HG02571 (cell line): ENCODE data around the gene IQCM.
"Not testable (repeated sequence)": the region's sequence is repeated elsewhere in the genome, so short reads cannot be mapped to it uniquely, and the experiment has no call there.

Source experiments
- ATAC-seq: cut with Tn5 transposase; IDR thresholded peaks from one replicate; pipeline ENCODE4 v1.9.1; 2021; ENCODE audit warnings: mild to moderate bottlenecking, moderate library complexity; ENCODE audit not compliant: unreplicated experiment

The IQCM gene

DNA sequence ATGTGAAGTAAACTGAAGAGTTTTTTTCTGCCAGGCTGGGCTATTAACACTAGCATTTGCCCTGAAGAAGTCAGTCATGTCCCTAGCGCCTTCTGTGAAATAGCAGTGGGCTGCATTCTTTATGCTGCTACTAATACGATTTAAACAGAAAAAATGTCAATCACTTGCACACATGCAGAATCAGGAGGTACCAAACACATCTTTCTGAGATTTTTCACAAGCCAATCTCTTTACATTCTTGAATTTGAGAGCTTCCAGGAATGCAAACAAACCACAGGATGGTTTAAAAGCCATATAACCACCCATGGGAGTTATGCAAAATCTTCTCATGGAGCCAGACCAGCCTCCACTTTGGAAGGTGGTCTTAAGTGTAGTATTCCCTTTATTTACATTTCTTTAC, 220.1 kb downstream of the IQCM start:
- ATAC-seq, result no peak

DNA sequence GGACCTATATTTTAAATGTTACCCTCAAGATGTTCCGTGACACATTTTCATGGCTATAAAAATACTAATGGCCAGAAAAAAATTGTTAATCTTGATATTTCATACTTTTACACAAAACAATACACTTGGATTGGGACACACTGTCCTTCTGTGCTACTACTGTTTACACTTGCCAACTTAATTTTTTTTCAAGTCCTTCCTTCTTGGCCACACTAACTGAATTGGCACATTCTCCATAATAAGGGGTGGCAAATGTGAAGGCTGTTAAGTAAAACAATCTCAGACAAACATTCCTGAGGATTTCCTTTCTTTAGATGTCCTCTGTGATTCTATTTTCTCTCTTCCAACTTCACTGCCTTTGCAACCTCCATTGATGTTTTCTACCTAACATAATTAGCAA, 225.8 kb downstream of the IQCM start:
- no peak for ATAC-seq

DNA sequence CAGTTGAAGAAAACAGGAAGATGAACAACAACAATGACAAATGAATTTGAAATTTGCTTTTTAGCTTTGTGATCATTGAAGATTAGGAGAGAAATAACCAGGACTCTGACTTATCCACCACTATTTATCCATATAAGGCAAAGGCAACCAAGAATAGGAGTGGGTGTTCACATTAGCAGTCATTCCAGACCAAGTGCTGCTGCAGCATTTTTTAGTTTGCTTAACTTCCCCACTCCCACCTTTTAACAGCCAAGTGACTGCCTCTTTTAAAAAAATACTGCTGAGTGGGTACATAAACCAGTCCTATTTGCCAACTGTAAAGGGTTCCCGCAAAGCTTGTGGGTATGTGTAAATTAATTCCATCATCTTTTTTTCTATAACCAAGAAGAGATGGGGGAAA, 230.9 kb downstream of the IQCM start:
- no peak for ATAC-seq

DNA sequence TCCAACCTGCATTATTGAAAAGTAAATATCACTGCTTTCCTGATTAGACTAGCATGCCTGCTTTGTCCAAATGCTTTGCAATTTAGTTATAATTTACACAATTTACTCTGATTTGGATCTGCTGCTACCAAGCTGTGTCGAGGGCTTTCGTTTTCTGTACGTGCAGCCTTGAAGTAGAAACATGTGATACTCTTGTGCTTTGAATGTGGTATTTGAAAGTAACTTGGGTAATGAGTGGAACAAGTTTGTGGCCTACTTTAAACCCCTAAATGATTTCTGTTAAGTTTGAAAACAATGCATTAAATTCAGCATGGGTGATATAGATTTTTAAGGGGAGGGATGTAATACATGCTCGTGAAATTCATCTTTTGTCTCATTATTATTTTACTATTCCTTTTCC, 240.7 kb downstream of the IQCM start:
- ATAC-seq, result no peak

DNA sequence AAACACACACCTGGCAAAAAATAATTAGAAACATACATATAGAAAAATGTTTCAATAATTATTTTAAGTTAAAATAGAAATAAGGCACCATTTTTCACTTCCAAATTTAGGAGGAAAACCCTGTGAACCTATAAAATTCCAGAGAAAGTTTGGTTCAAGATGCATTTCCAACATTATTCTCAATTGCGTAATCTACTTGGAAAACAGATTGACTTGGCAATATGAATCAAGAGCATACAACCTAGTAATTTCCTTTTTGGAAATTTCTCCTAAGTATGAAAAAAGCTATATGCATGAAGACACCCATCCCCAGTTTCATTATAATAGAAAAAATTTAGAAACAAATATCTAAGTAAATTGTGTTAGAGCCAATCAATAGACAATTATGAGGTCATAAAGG, 242.9 kb downstream of the IQCM start:
- ATAC-seq, result no peak

DNA sequence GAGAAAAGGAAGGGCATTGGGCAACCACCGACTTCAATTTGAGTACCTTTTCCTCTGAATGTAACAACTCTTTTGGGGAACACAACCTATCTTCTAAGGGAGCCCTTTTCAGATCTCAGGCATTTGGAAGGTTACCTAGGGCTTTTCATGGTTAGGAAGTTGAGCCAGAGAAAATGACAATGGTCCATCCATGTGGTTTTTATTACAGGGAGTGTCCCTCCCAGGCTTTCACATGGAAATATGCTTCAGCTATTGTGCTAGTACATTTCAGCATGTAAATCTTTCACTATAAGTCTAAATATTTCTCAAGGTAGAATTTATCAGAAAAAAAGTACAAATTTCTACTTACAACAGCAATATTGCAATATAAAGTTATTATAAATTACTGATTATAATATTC, 259.8 kb downstream of the IQCM start:
- no peak for ATAC-seq

DNA sequence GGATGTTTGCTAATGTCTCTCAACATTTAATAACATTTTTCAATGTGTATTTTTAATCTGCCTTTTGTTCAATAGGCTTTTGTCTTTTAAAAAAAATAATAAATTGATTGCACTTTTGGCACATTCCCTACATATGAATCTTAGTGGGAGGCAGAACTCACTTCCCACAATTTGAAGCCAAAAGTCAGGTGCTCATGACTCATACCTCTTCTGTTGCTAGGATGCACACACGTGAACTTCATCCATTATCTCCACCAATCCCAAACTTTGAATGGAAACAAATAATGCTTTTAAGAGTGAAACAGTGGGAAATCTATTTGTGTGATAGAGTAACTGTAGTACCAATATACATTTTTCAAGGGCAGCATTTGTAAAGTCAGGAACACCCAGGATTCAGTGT, 260.5 kb downstream of the IQCM start:
- ATAC-seq, result no peak

DNA sequence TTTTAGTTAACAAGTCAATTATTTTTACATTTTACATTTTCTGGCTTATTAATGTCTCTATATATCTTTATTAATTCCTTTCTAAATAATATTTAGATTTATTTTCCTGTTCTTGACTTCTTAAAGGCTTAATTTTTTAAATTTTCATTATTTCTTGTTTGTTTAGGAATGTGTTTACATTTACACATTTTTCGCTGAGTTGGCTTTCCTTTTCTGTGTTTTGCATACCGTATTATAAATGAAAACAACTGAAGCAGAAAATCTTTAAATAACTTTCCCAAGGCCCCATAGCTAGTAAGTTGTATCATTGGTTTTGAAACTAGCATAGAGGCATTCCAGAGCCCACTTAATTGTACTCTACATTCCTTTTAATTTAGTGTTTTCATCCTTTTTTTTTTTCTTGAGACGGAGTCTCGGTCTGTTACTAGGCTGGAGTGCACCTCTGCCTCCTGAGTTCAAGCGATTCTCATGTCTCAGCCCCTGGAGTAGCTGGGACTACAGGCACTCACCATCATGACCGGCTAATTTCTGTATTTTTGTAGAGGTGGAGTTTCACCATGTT, 261.6 kb downstream of the IQCM start:
- no peak for ATAC-seq

DNA sequence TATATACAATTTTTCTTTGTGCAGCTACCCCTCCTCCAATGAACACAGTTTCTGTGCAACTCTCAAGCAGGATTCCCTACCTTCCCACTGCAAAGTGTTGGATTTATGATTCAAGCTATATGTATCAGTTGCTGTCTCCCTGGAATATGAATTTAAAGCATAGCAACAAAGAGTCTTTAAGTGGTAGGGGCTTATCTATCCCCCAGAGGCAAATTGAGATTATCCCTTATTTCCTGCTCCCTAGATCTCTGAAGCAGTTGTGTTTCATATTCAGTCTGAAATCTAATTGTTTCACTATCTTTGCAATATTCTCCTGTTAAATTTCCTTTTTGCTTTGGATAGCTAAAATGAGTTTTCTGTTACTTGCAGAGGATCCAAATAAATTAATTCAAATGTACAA, 263.0 kb downstream of the IQCM start:
- no peak for ATAC-seq

DNA sequence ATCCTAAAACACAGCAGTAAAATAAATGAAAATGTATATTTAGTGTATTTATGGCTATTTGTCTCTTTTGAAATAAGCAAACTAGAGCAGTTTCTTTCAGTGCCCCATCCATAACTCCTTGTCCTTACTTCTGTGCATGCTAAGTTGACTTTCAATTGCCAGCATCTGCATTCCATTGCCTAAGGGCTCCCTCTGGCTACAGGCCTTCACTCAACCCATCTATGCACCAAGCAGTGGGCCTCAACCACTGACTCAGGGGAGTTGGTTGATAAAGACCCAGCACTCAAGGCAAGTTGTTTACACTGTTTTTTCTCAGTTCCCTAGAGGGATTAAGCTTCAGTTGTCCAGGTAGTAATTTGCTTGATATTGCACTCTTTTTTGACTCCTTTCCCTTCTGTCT, 265.7 kb downstream of the IQCM start:
- ATAC-seq, result no peak

DNA sequence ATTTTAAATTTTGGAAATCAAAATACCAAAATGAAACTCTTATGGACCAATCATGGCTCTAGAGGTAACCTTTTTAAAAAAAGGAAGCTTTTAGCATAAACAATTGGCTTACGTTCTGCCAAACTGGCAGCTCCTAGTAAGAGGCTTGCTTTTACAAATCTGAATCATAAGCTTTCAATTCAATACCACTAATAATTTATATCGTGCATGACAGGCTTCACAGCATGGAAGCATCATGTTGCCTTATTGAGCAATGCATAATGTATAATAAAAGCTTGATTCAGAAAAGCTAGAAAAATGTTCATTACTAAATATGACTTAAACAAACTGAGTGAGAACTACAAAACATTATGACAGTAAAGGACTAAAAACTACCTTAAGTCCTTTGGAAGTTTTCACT, 280.9 kb downstream of the IQCM start:
- no peak for ATAC-seq

DNA sequence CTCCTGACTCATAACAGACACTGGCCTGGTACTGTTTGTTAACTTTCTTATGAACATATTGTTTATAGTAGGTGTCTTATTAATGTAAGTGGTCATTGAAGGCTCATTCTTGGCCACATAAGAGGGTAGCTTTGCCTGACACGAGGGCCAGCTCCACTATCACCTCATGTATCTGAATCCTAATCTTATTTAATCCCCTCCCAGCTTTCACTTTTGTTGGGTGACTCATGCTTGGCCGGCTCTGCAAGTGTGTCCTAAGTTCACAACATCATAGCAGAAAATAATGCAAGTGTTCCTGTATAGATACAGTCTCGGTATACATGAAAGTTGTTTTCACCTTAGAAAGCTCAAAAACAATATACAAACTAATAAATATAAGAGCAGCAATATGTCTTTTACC, 283.8 kb downstream of the IQCM start:
- ATAC-seq, result no peak

DNA sequence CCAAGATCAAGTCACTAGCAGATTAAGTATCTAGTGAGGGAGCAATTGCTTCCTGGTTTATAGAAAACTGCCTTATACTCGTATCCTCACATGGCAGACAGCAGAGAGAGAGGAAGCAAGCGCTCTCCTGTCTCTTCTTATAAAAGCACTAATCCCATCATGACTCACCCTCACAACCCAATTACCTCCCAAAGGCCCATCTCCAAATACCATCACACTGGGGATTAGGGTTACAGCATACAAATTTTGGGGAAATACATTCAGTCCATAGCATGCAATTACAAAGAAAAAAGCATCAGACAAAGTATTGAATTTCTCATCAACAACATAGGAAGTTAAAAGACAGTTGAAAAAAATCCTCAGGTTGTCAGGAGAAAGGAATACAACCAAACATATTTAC, 292.6 kb downstream of the IQCM start:
- no peak for ATAC-seq

DNA sequence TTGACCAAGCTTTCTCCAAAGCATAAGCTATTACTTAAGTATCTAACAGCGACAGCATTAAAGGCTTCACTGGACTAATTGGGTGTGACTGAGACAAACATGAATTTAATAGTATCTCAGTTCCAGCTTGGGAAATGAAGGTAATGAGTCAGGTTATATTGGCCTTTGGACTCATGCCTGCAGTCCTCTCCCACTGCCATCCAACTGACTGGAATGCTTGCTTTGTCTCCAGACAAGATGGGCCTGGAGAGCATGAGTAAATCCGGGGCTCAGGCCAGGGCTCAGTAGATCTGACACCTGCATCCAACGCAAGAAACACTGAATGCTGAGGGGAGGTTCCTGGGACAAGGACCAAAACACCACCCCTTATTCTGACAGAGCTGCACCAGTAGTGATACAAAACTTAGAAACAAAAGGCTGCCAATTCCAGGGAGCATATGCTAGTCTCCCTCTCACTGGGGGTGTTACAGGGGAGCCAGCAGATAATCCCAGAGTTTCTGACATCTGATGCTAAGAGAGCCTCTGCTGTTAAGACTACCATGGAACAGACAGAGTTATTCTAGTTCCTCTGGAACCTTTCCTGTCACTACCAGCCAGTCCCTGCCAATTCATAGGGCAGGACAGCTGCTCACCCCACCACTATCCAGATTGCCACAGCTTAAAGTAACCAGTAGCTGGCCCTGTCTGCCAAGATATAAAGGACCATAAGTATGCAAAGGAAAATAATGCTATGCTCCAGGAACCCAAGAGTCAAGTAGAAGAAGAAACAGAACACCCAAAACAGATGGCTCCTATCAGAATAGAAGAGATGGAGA, 293.8 kb downstream of the IQCM start:
- ATAC-seq, result no peak

DNA sequence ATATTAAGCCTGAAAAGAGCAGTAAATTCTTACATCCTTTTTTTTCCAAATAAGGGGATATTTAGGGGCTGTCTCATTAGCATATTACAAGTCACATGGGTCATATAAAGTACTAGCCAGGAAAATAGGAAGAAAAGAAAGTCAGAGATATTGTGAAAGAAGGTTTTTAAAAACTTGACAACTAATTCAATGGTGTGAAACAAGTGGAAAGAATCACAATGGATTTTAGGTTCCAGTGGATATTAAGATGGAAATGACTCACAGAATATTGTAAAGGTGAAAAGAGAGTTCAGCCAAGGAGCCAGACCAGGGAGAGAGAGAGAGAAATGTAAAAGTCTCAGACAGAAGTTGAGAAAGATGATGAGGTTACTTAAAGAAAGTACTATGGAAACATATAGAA, 297.2 kb downstream of the IQCM start:
- ATAC-seq, result no peak

DNA sequence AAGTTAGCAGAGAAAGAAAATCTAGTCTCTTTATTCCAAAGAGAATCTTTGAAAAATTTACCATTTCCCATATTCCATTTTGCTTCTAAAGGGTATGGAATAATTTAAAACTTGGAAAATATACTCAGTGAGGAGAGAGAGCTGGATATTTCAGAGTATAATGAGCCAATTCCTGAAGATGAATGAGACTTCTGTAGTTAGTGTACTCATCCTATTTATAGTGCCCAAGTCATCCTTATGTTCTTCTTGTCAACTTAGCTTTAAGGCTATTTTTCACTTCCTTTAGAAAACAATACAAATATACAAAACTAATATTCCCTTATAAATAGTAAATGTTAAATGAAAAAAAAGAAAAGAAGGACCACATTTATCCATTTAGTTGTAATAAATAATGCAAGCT, 302.6 kb downstream of the IQCM start:
- ATAC-seq, result no peak

DNA sequence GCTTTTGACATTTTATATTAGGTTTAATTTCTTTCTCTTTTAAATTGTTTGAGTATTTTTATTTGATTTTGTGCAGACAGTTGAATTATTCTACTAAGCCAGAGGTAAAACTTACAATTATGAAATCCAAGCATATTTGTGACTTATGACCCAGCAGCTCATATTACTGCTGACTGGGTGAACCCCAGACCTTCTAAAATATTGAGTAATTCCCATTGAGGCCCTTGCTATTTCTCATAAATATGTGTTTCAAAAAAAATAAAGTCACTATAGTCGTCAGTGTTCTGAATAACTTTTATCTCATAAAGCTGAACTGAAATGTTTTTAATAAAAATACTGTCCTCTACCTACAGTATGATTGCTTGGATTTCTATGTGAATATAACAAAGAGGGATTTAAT, 303.1 kb downstream of the IQCM start:
- no peak for ATAC-seq

DNA sequence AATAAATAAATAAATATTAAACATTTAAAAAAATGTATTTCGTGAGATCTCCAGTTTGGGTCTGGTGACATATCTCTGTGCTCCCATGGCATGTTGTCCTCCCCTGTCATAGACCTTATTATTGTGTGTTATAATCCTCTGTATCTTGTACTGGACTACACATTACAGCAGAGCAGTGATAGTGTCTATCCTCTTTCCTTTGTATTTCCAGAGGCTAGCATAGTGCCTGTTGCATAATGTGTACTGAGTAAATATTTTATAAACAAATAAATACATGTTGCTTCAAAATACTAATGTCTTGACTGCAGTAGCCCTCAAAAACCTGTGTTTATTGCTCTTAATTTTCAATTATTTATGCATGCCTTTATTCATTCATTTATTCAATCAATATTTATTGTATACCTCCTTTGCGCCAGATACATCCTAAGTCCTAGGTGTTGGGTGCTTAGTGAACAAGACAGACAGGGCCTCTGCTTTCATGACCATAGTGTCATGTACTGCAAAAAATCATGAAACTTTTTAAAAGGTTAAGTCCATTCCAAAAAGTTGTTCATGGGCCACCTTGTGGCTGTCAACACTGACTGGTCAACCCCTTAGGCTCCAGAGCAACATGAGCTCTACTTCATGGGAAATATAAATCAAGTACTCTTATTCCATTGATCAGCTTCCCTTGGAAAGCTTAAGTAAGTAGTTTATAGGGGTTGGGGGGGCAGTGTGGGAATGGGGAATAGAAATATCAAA, 303.9 kb downstream of the IQCM start:
- no peak for ATAC-seq

DNA sequence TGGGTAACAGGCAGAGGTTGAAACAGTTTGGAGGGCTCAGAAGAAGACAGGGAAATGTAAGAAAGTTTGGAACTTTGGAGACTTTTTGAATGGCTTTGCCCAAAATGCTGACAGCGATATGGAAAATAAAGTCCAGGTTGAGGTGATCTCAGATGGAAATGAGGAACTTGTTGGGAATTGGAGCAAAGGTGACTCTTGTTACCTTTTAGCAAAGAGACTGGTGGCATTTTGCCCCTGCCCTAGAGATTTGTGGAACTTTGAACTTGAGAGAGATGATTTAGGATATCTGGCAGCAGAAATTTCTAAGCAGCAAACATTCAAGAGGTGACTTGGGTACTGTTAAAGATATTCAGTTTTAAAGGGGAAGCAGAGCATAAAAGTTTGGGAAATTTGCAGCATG, 308.3 kb downstream of the IQCM start:
- not testable (repeated sequence) for ATAC-seq

DNA sequence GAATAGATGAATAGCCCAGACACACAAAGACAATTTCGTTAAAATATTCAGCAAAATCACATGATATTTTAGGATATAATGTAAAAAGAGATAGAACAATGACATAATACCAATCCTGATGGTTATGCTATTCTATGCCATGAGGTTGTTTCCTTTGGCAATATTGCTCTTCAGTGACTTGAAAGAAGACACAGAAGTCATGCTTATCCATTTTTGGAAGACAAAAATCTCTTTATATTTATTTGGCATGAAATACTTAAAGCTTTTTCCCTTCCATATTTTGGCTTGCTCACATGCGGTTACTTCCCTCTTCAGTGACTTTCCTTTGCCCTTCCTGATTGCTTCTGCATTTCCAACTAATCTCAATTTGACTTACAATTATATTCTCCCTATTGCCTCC, 314.8 kb downstream of the IQCM start:
- ATAC-seq, result no peak

DNA sequence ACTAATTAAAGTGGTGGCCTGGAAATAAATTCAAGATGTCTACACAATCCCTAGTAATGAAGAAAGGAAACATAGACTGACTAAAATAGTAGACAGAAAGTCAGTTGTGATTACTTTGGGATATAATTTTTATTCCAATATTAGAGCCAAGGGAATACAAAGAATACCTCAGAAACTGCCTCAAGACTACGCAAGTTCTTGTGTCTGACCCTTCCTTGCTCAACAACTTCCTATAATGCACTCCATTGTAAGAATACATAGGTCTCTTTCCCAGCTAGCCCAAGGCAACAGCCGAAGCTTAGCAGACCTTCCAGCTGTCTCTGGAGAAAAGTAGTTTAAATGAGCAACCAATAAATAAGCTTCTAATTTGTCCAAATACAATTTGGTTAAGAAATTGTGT, 315.9 kb downstream of the IQCM start:
- ATAC-seq, result no peak

DNA sequence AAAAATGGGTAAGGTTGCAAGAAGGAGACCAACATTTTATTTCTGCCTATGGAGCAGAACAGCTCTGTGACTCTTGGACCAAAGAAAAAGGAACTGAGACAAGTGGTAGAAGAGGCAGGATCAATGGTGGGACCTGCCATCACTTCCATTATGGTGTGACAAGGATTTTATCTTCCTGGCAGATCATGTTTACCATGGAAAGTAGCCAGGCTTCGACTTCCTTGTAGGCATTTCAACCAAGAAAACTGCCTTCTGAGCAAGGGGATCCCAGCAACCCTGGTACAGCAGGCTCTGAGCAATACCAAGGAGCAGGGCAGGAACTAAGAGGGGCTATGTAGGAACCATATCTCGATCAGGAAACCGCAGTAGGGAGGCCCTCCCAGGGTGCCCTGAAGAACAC, 317.4 kb downstream of the IQCM start:
- no peak for ATAC-seq
